Measurements from ENCODE around the gene PRTG.

- TF ChIP-seq CTCF (IDR thresholded peaks at IDR 0.05): no peak
- no peak for TF ChIP-seq FOXP4 (CRISPR knock-in tag; IDR thresholded peaks at IDR 0.05)
- TF ChIP-seq ETV6 (CRISPR knock-in tag; IDR thresholded peaks at IDR 0.05): no peak
- no peak for TF ChIP-seq IRF2 (CRISPR knock-in tag; IDR thresholded peaks at IDR 0.05; ENCODE audit: borderline replicate concordance, low read depth)
- TF ChIP-seq ZNF138 (CRISPR knock-in tag; conservative IDR thresholded peaks at IDR 0.05): no peak
- TF ChIP-seq STAT6 (CRISPR knock-in tag; conservative IDR thresholded peaks at IDR 0.05; ENCODE audit: low read depth): no peak
- no peak for TF ChIP-seq KAT7 (CRISPR knock-in tag; IDR thresholded peaks at IDR 0.05; ENCODE audit: borderline replicate concordance)
- no peak for TF ChIP-seq ATF2 (CRISPR knock-in tag; IDR thresholded peaks at IDR 0.05; ENCODE audit: borderline replicate concordance, low read depth)
- no peak for TF ChIP-seq SP1 (CRISPR knock-in tag; conservative IDR thresholded peaks at IDR 0.05)
- TF ChIP-seq NFE2L1 (CRISPR knock-in tag; IDR thresholded peaks at IDR 0.05): no peak
- TF ChIP-seq NFYB (CRISPR knock-in tag; conservative IDR thresholded peaks at IDR 0.05; ENCODE audit: low read depth): no peak
These were observed 32.7 kb downstream of the PRTG start for GRCh38 chr15:55710286-55710685.

Measured in WTC11 (cell line).